HL-60 (cell line): Measurements from ENCODE around the gene PTGES2.

ENCODE experiments used
- POLR2AphosphoS5 ChIP-seq: IDR thresholded peaks from 2 replicates; pipeline ENCODE4 v1.6.1; 2012; ENCODE audit warnings: low read depth
- TF ChIP-seq, protein P1 (sequence below): IDR thresholded peaks from one replicate; pipeline ENCODE4 v1.5.1; 2011; ENCODE audit warnings: low read length, control low read depth, inconsistent platforms; ENCODE audit not compliant: insufficient read depth
- TF ChIP-seq, protein P2 (sequence below): IDR thresholded peaks from 2 replicates; pipeline ENCODE4 v1.6.1; 2012; ENCODE audit warnings: low read depth; ENCODE audit not compliant: insufficient replicate concordance

DNA sequence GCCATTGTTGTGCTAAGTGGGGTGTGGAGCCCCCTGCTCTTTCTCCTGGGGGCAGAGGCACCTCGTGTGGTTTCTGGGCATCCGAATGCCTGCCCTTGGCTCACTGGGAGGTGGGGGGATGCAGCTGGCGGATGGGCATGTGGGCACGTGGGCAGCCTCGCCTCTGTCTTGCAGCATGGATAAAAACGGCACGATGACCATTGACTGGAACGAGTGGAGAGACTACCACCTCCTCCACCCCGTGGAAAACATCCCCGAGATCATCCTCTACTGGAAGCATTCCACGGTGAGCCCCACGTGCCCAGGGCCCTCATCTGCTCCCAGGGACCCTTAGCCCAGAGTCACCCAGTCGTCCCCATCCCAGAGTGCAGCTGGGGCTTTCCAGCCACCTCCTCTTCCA is 25.3 kb downstream of the PTGES2 start:
- no peak for TF ChIP-seq POLR2AphosphoS5
- TF ChIP-seq, protein P1, sequence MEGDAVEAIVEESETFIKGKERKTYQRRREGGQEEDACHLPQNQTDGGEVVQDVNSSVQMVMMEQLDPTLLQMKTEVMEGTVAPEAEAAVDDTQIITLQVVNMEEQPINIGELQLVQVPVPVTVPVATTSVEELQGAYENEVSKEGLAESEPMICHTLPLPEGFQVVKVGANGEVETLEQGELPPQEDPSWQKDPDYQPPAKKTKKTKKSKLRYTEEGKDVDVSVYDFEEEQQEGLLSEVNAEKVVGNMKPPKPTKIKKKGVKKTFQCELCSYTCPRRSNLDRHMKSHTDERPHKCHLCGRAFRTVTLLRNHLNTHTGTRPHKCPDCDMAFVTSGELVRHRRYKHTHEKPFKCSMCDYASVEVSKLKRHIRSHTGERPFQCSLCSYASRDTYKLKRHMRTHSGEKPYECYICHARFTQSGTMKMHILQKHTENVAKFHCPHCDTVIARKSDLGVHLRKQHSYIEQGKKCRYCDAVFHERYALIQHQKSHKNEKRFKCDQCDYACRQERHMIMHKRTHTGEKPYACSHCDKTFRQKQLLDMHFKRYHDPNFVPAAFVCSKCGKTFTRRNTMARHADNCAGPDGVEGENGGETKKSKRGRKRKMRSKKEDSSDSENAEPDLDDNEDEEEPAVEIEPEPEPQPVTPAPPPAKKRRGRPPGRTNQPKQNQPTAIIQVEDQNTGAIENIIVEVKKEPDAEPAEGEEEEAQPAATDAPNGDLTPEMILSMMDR, result no peak
- TF ChIP-seq, protein P2, sequence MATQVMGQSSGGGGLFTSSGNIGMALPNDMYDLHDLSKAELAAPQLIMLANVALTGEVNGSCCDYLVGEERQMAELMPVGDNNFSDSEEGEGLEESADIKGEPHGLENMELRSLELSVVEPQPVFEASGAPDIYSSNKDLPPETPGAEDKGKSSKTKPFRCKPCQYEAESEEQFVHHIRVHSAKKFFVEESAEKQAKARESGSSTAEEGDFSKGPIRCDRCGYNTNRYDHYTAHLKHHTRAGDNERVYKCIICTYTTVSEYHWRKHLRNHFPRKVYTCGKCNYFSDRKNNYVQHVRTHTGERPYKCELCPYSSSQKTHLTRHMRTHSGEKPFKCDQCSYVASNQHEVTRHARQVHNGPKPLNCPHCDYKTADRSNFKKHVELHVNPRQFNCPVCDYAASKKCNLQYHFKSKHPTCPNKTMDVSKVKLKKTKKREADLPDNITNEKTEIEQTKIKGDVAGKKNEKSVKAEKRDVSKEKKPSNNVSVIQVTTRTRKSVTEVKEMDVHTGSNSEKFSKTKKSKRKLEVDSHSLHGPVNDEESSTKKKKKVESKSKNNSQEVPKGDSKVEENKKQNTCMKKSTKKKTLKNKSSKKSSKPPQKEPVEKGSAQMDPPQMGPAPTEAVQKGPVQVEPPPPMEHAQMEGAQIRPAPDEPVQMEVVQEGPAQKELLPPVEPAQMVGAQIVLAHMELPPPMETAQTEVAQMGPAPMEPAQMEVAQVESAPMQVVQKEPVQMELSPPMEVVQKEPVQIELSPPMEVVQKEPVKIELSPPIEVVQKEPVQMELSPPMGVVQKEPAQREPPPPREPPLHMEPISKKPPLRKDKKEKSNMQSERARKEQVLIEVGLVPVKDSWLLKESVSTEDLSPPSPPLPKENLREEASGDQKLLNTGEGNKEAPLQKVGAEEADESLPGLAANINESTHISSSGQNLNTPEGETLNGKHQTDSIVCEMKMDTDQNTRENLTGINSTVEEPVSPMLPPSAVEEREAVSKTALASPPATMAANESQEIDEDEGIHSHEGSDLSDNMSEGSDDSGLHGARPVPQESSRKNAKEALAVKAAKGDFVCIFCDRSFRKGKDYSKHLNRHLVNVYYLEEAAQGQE, result no peak
